NCI-H1436 (cell line): Measurements from ENCODE around the gene ITFG1.

Experiments used
- DNase-seq: peaks from one replicate; lab custom pipeline; 2025; lab: John Stamatoyannopoulos, UW

ITFG1 gene

GRCh38 chr16:47460711-47461597 lies at the start of gene ITFG1, which contains the start of gene PHKB:
Gene ITFG1 (minus strand): TSS chr16:47461063. CDS start chr16:47461045, 18 bp downstream.
Gene PHKB (plus strand): TSS chr16:47461331. CDS start chr16:47461351, 20 bp downstream.
- peak; percentile 78 for DNase-seq

- DNase-seq = no peak
Observed at GRCh38 chr16:47507701-47508100, 46.8 kb upstream of the ITFG1 start.

- no peak for DNase-seq
Observed at GRCh38 chr16:47506800-47507199, 45.9 kb upstream of the ITFG1 start.

- DNase-seq = no peak
Observed at GRCh38 chr16:47504599-47504998, 43.7 kb upstream of the ITFG1 start.

- DNase-seq = no peak
Observed at GRCh38 chr16:47503936-47504335, 43.1 kb upstream of the ITFG1 start.

GRCh38 chr16:47499700-47500264 lies 38.9 kb upstream of the ITFG1 start:
- no peak for DNase-seq

- DNase-seq = no peak
Observed at GRCh38 chr16:47499080-47499699, 38.3 kb upstream of the ITFG1 start.

- no peak for DNase-seq
Observed at GRCh38 chr16:47493381-47494337, 32.8 kb upstream of the ITFG1 start.

- DNase-seq = no peak
Observed at GRCh38 chr16:47492428-47493377, 31.8 kb upstream of the ITFG1 start.

- DNase-seq = no peak
Observed at GRCh38 chr16:47492036-47492427, 31.2 kb upstream of the ITFG1 start.

GRCh38 chr16:47490471-47490870 lies 29.6 kb upstream of the ITFG1 start:
- no peak for DNase-seq

- no peak for DNase-seq
Observed at GRCh38 chr16:47488051-47488450, 27.2 kb upstream of the ITFG1 start.

- no peak for DNase-seq
Observed at GRCh38 chr16:47486856-47487255, 26.0 kb upstream of the ITFG1 start.

- no peak for DNase-seq
Observed at GRCh38 chr16:47483616-47484015, 22.8 kb upstream of the ITFG1 start.

- no peak for DNase-seq
Observed at GRCh38 chr16:47481698-47482374, 21.0 kb upstream of the ITFG1 start.

GRCh38 chr16:47480410-47480809 lies 19.5 kb upstream of the ITFG1 start:
- no peak for DNase-seq

GRCh38 chr16:47477679-47478078 lies 16.8 kb upstream of the ITFG1 start:
- DNase-seq = no peak

- no peak for DNase-seq
Observed at GRCh38 chr16:47476654-47477345, 15.9 kb upstream of the ITFG1 start.

GRCh38 chr16:47475786-47476185 lies 14.9 kb upstream of the ITFG1 start:
- DNase-seq = no peak
